ENCODE data around the gene ALKBH8. TPM values are rescaled to one million over a fixed set of nuclear protein-coding genes. Genes with fewer than 3 reads are reported as not detected.

The ALKBH8 gene
- total and polyA plus RNA-seq, 4 donors: 2.5 to 4.7 (median 3.0) TPM

DNA sequence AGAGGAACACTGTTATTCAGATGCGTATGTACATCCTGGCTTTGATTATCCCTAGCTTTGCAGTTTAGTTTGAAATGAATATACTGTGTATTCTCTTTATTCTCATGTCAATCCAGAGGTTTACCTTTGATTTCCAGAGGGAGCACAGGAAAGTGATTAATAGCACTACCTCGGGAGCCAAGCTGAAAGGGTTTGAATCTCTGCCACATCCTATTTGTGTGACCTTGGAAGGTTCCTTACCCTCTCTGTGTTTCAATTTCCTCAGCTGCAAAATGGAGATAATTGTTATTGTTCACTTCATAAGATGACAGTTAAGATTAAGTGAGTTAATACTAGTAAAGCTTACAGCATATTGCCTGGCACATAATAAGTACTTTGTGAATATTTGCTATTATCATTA is 43.3 kb upstream of the ALKBH8 start:
- no peak overlapping the region for H3K9ac ChIP-seq (ENCODE audit: low read depth in 1 of 2, low read length in 2 of 2)
- H3K4me3 ChIP-seq (ENCODE audit: low read depth in 1 of 3, low read length in 3 of 3): no peak overlapping the region
- H3K27me3 ChIP-seq (ENCODE audit: control insufficient read depth in 4 of 4, insufficient read depth in 4 of 4, low read length in 3 of 4): no peaks in the 10 kb centered on the region
- DNase-seq (ENCODE audit: low spot score): no peak
- H3K36me3 ChIP-seq (ENCODE audit: control insufficient read depth in 4 of 4, insufficient read depth in 3 of 4, low read depth in 1 of 4, low read length in 3 of 4): no peaks in the 10 kb centered on the region
- TF ChIP-seq HNF4A (conservative IDR thresholded peaks at IDR 0.05) (peak in 1 of 2 donors; percentile 15), RXRA (IDR thresholded peaks at IDR 0.05) (peak in 1 of 2 donors; percentile 13), GABPA (IDR thresholded peaks at IDR 0.05 in 1 of 2, conservative IDR thresholded peaks at IDR 0.05 in 1 of 2) (no peak)
- H3K9me3 ChIP-seq (ENCODE audit: control insufficient read depth in 4 of 4, low read length in 3 of 4): no peaks in the 10 kb centered on the region
- peaks cover 3 to 14% (median 10%) of the 10 kb centered on the region in 4 donors for H3K4me1 ChIP-seq (ENCODE audit: control insufficient read depth in 4 of 4, insufficient read depth in 4 of 4, low read length in 3 of 4)
- H3K27ac ChIP-seq (ENCODE audit: low read depth in 1 of 2, low read length in 2 of 2): no peak overlapping the region
- WGBS: 42% methylated on average over 2 of the region's 2 CpGs

GRCh38 chr11:107606141-107606540 is 40.6 kb upstream of the ALKBH8 start:
- no peaks in the 10 kb centered on the region for H3K27me3 ChIP-seq (ENCODE audit: control insufficient read depth in 4 of 4, insufficient read depth in 4 of 4, low read length in 3 of 4)
- no peaks in the 10 kb centered on the region for H3K36me3 ChIP-seq (ENCODE audit: control insufficient read depth in 4 of 4, insufficient read depth in 3 of 4, low read depth in 1 of 4, low read length in 3 of 4)
- no peaks in the 10 kb centered on the region for H3K9me3 ChIP-seq (ENCODE audit: control insufficient read depth in 4 of 4, low read length in 3 of 4)
- H3K4me3 ChIP-seq (ENCODE audit: low read depth in 1 of 3, low read length in 3 of 3): no peak overlapping the region
- peaks cover 3 to 14% (median 10%) of the 10 kb centered on the region in 4 donors for H3K4me1 ChIP-seq (ENCODE audit: control insufficient read depth in 4 of 4, insufficient read depth in 4 of 4, low read length in 3 of 4)
- no peak overlapping the region for H3K9ac ChIP-seq (ENCODE audit: low read depth in 1 of 2, low read length in 2 of 2)
- no peak overlapping the region for H3K27ac ChIP-seq (ENCODE audit: low read depth in 1 of 2, low read length in 2 of 2)
- TF ChIP-seq GABPA (IDR thresholded peaks at IDR 0.05 in 1 of 2, conservative IDR thresholded peaks at IDR 0.05 in 1 of 2): no peak
- TF ChIP-seq FOXA1 (IDR thresholded peaks at IDR 0.05): no peak
- no peak for TF ChIP-seq RXRA (IDR thresholded peaks at IDR 0.05)
- TF ChIP-seq MAX (IDR thresholded peaks at IDR 0.05): no peak
- no peak for TF ChIP-seq SP1 (IDR thresholded peaks at IDR 0.05)
- TF ChIP-seq FOXA2 (IDR thresholded peaks at IDR 0.05): no peak
- no peak for TF ChIP-seq JUND (IDR thresholded peaks at IDR 0.05)
- no peak for TF ChIP-seq CTCF (IDR thresholded peaks at IDR 0.05; ENCODE audit: low read depth, low read length, missing input control)
- TF ChIP-seq RAD21 (IDR thresholded peaks at IDR 0.05): no peak
- DNase-seq (ENCODE audit: low spot score): no peak
- 84% methylated on average over 3 of the region's 3 CpGs for WGBS

- Histone ChIP-seq H3K4me1 (ENCODE audit: control insufficient read depth in 4 of 4, insufficient read depth in 4 of 4, low read length in 3 of 4) (peaks cover 3 to 14% (median 9%) of the 10 kb centered on the region in 4 donors), H3K9ac (ENCODE audit: low read depth in 1 of 2, low read length in 2 of 2) (no peak overlapping the region), H3K9me3 (ENCODE audit: control insufficient read depth in 4 of 4, low read length in 3 of 4) (no peaks in the 10 kb centered on the region), H3K27ac (ENCODE audit: low read depth in 1 of 2, low read length in 2 of 2) (no peak overlapping the region), H3K36me3 (ENCODE audit: control insufficient read depth in 4 of 4, insufficient read depth in 3 of 4, low read depth in 1 of 4, low read length in 3 of 4) (no peaks in the 10 kb centered on the region), H3K4me3 (ENCODE audit: low read depth in 1 of 3, low read length in 3 of 3) (no peak overlapping the region), H3K27me3 (ENCODE audit: control insufficient read depth in 4 of 4, insufficient read depth in 4 of 4, low read length in 3 of 4) (no peaks in the 10 kb centered on the region)
- TF ChIP-seq HNF4G (IDR thresholded peaks at IDR 0.05) (no peak), RXRA (IDR thresholded peaks at IDR 0.05) (no peak), REST (IDR thresholded peaks at IDR 0.05) (no peak), YY1 (IDR thresholded peaks at IDR 0.05) (no peak), MAX (IDR thresholded peaks at IDR 0.05) (no peak), EGR1 (IDR thresholded peaks at IDR 0.05; ENCODE audit: low read depth in 2 of 2) (no peak), CTCF (IDR thresholded peaks at IDR 0.05; ENCODE audit: low read depth, low read length, missing input control) (no peak), GABPA (IDR thresholded peaks at IDR 0.05 in 1 of 2, conservative IDR thresholded peaks at IDR 0.05 in 1 of 2) (no peak), FOXA1 (IDR thresholded peaks at IDR 0.05) (no peak)
- 94% methylated on average over 9 of the region's 9 CpGs for WGBS
- no peak for DNase-seq (ENCODE audit: low spot score)
Observed at GRCh38 chr11:107605061-107606006, 39.8 kb upstream of the ALKBH8 start.
